CD14-positive monocyte (primary cell): Measurements from ENCODE around the gene RCAN2. TPM values are rescaled to one million over a fixed set of nuclear protein-coding genes. Genes with fewer than 3 reads are reported as not detected.

Source experiments
- DNase-seq, 3 donors: peaks; one replicate each; pipeline ENCODE4 v3.0.0-alpha.2; 2011 to 2022
- H2AFZ ChIP-seq: 2 replicates; pipeline ENCODE4 v1.6.0; 2012; ENCODE audit warnings: mild to moderate bottlenecking, low read depth, low read length, inconsistent platforms; ENCODE audit not compliant: insufficient read depth, poor library complexity, severe bottlenecking
- H3K27ac ChIP-seq, 2 donors: 1 replicate in 1 of 2; 2 replicates in 1 of 2; pipeline ENCODE4 v1.5.1; 2012 to 2013; ENCODE audit warnings: low read length in 2 of 2, control low read depth in 1 of 2, inconsistent platforms in 1 of 2, low read depth in 1 of 2, mild to moderate bottlenecking in 1 of 2
- H3K27me3 ChIP-seq, 2 donors: one replicate each; pipeline versions ENCODE4 v1.6.0 to v1.6.1; 2011 to 2013; ENCODE audit warnings: low read length in 2 of 2; ENCODE audit not compliant: control insufficient read depth in 2 of 2, insufficient read depth in 2 of 2
- H3K36me3 ChIP-seq, 2 donors: replicated peaks in 1 of 2; 1 replicate in 1 of 2; 2 replicates in 1 of 2; pipeline versions ENCODE4 v1.5.1 to v1.6.1; 2012 to 2013; ENCODE audit warnings: low read length in 2 of 2, control low read depth in 1 of 2, inconsistent platforms in 1 of 2, mild to moderate bottlenecking in 1 of 2; ENCODE audit not compliant: insufficient read depth in 2 of 2, control insufficient read depth in 1 of 2
- H3K4me1 ChIP-seq, 2 donors: 1 replicate in 1 of 2; 2 replicates in 1 of 2; pipeline versions ENCODE4 v1.5.1 to v1.6.1; 2012 to 2013; ENCODE audit warnings: low read length in 2 of 2, control low read depth in 1 of 2, inconsistent platforms in 1 of 2, mild to moderate bottlenecking in 1 of 2, moderate library complexity in 1 of 2; ENCODE audit not compliant: insufficient read depth in 2 of 2, control insufficient read depth in 1 of 2
- H3K4me2 ChIP-seq: replicated peaks from 2 replicates; pipeline ENCODE3; 2012; ENCODE audit warnings: low read length, moderate library complexity, mild to moderate bottlenecking; ENCODE audit not compliant: poor library complexity, severe bottlenecking; ENCODE audit errors: extremely low read depth
- H3K4me3 ChIP-seq, 3 experiments: fragments of 200-600 bp in 1 of 3; sonication (generic) in 1 of 3; replicated peaks in 1 of 3; 1 replicate in 2 of 3; 2 replicates in 1 of 3; pipeline ENCODE4 v1.5.1; 2011 to 2013; ENCODE audit warnings: low read length in 3 of 3, mild to moderate bottlenecking in 3 of 3, control low read depth in 2 of 3, low read depth in 2 of 3, inconsistent platforms in 1 of 3, moderate library complexity in 1 of 3
- H3K79me2 ChIP-seq: 2 replicates; pipeline ENCODE4 v1.6.0; 2012; ENCODE audit warnings: mild to moderate bottlenecking, control low read depth, inconsistent platforms, low read length, moderate library complexity; ENCODE audit not compliant: insufficient read depth
- H3K9ac ChIP-seq: 2 replicates; pipeline ENCODE4 v1.6.0; 2017; ENCODE audit warnings: low read length, mild to moderate bottlenecking; ENCODE audit not compliant: insufficient read depth, poor library complexity, severe bottlenecking
- H3K9me3 ChIP-seq, 2 donors: replicated peaks in 1 of 2; 1 replicate in 1 of 2; 2 replicates in 1 of 2; pipeline versions ENCODE4 v1.5.1 to v1.6.1; 2012 to 2013; ENCODE audit warnings: low read length in 2 of 2, control low read depth in 1 of 2; ENCODE audit not compliant: control insufficient read depth in 1 of 2, insufficient read depth in 1 of 2
- H4K20me1 ChIP-seq: 2 replicates; pipeline ENCODE4 v1.6.0; 2012; ENCODE audit warnings: mild to moderate bottlenecking, low read length, control low read depth, moderate library complexity; ENCODE audit not compliant: insufficient read depth
- H3K27ac Mint-ChIP-seq, 7 donors: one replicate each; pipeline ENCODE4 v1.8.0; 2020; ENCODE audit warnings: mild to moderate bottlenecking in 7 of 7, mixed read lengths in 7 of 7, moderate library complexity in 6 of 7, inconsistent platforms in 2 of 7
- H3K27me3 Mint-ChIP-seq, 3 donors: one replicate each; pipeline ENCODE4 v1.8.0; 2021 to 2022; ENCODE audit warnings: low read depth in 3 of 3, mild to moderate bottlenecking in 3 of 3, mixed read lengths in 3 of 3, moderate library complexity in 3 of 3, inconsistent platforms in 1 of 3
- H3K36me3 Mint-ChIP-seq, 2 donors: one replicate each; pipeline ENCODE4 v1.8.0; 2020; ENCODE audit warnings: mixed read lengths in 2 of 2, inconsistent platforms in 1 of 2, mild to moderate bottlenecking in 1 of 2
- H3K4me1 Mint-ChIP-seq: one replicate; pipeline ENCODE4 v1.8.0; 2020; ENCODE audit warnings: mild to moderate bottlenecking, mixed read lengths
- H3K4me3 Mint-ChIP-seq, 2 donors: one replicate each; pipeline ENCODE4 v1.8.0; 2020; ENCODE audit warnings: mild to moderate bottlenecking in 2 of 2, mixed read lengths in 2 of 2, moderate library complexity in 1 of 2
- H3K9me3 Mint-ChIP-seq, 7 donors: one replicate each; pipeline ENCODE4 v1.8.0; 2020 to 2022; ENCODE audit warnings: mixed read lengths in 7 of 7, mild to moderate bottlenecking in 6 of 7, moderate library complexity in 6 of 7, inconsistent platforms in 2 of 7
- CTCF ChIP-seq: fragments of 200-600 bp; IDR thresholded peaks from one replicate; pipeline ENCODE4 v1.8.0; 2022; ENCODE audit warnings: antibody characterized with exemption, mild to moderate bottlenecking
- WGBS: methylation state at CpG from one replicate; pipeline ENCODE4 v1.1.5; 2013; ENCODE audit warnings: missing lambda C conversion rate; ENCODE audit not compliant: insufficient coverage; 5-methylcytosine and 5-hydroxymethylcytosine counted together
- intact Hi-C, 2 donors: fragments of 100-400 bp; cut with micrococcal nuclease; formaldehyde crosslinking; loops; one replicate each; pipeline versions ENCODE4 v1.15.0 to v1.15.1; 2023
- polyA plus RNA-seq, 3 donors: library from polyadenylated mRNA; depleted of rRNA in 1 of 3; unstranded in 2 of 3; stranded (reverse) in 1 of 3; fragments of 300-500 nt in 2 of 3; fragments of >200 nt in 1 of 3; fragmentation: Illumina TruSeq in 2 of 3; gene quantifications; 1 replicate in 2 of 3; 2 replicates in 1 of 3; pipeline ENCODE4 v1.2.3, GENCODE V29; 2012 to 2021

Gene RCAN2
- polyA plus RNA-seq, 3 donors: not detected

GRCh38 chr6:46327779-46328178, 163.5 kb downstream of the RCAN2 start:
- H3K4me1 Mint-ChIP-seq: no peaks in the 10 kb centered on the region
- no peaks in the 10 kb centered on the region for H3K27me3 Mint-ChIP-seq
- no peaks in the 10 kb centered on the region for H3K27me3 ChIP-seq
- H3K9ac ChIP-seq: no peak overlapping the region
- H2AFZ ChIP-seq: no peak overlapping the region
- H3K36me3 ChIP-seq: no peaks in the 10 kb centered on the region
- H3K27ac Mint-ChIP-seq: no peak overlapping the region
- no peaks in the 10 kb centered on the region for H3K4me1 ChIP-seq
- TF ChIP-seq CTCF: no peak
- no peaks in the 10 kb centered on the region for H3K9me3 Mint-ChIP-seq
- H3K27ac ChIP-seq: no peak overlapping the region
- no peak overlapping the region for H3K4me2 ChIP-seq
- intact Hi-C loops: no loop called here
- no peaks in the 10 kb centered on the region for H3K79me2 ChIP-seq
- H4K20me1 ChIP-seq: no peaks in the 10 kb centered on the region
- H3K4me3 Mint-ChIP-seq: no peak overlapping the region
- DNase-seq: no peak
- 63% methylated on average over 1 of the region's 3 CpGs for WGBS
- no peaks in the 10 kb centered on the region for H3K9me3 ChIP-seq
- no peak overlapping the region for H3K4me3 ChIP-seq
- H3K36me3 Mint-ChIP-seq: no peaks in the 10 kb centered on the region

GRCh38 chr6:46325561-46326530, 165.4 kb downstream of the RCAN2 start:
- H3K4me3 ChIP-seq: no peak overlapping the region
- intact Hi-C loops: no loop called here
- Mint-ChIP-seq H3K27ac (no peak overlapping the region), H3K9me3 (no peaks in the 10 kb centered on the region), H3K4me3 (no peak overlapping the region), H3K27me3 (no peaks in the 10 kb centered on the region), H3K4me1 (no peaks in the 10 kb centered on the region), H3K36me3 (no peaks in the 10 kb centered on the region)
- H3K4me1 ChIP-seq: no peaks in the 10 kb centered on the region
- TF ChIP-seq CTCF: no peak
- 90% methylated on average over 19 of the region's 21 CpGs for WGBS
- H3K27ac ChIP-seq: no peak overlapping the region
- no peak for DNase-seq
- no peak overlapping the region for H3K9ac ChIP-seq
- no peaks in the 10 kb centered on the region for H4K20me1 ChIP-seq
- H2AFZ ChIP-seq: no peak overlapping the region
- no peaks in the 10 kb centered on the region for H3K27me3 ChIP-seq
- no peaks in the 10 kb centered on the region for H3K36me3 ChIP-seq
- no peaks in the 10 kb centered on the region for H3K9me3 ChIP-seq
- no peak overlapping the region for H3K4me2 ChIP-seq
- H3K79me2 ChIP-seq: no peaks in the 10 kb centered on the region
